Stimulated activated CD8-positive, alpha-beta memory T cell treated with anti-CD3 and anti-CD28 coated beads, Interleukin-7, amount 100 ng/mL, for 4 hours (primary cell): ENCODE data around the gene NFKB1.

Experiments
- DNase-seq, 2 donors: peaks; one replicate each; pipeline ENCODE4 v3.0.0-alpha.2; 2020; ENCODE audit warnings: low read depth in 2 of 2

The NFKB1 gene

DNA sequence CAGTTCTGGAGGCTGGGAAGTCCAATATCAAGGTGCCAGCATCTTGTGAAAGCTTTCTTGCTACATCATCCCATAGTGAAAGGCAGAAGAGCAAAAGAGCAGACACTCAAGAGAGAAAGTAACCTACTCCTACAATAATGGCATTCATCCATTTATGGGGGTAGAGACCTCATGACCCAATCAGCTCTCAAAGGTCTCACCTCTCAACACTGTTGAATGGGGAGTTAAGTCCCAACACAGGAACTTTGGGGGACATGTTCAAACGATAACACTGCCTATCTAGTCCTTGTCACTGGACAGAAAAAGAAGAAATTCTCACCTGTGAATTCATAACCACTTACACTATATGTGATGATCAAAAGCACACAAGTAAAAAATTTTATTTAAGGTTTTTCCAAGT is 6.6 kb upstream of the NFKB1 start:
- DNase-seq = no peak

GRCh38 chr4:102497986-102498385 is 3.2 kb upstream of the NFKB1 start:
- DNase-seq = no peak

DNA sequence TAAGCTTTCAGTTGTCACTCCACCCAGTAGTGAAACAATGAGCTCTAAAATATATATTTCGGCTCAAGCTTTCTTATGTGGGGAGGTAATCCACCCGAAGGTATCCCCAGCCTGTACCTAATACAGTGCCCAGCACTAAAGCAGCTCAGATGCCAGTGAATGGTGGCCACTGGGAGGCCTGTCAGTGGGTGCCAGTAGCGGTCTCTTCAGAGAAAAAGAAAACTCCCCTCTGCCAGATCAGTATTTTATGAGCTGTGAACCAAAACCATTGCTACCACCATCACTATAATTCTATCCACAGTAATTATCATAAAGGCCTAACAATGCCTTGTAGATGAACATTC is 835 bp upstream of the NFKB1 start:
- DNase-seq = no peak

- DNase-seq = no peak
These were observed 213 bp downstream of the NFKB1 start for GRCh38 chr4:102501447-102501696.

- no peak for DNase-seq
These were observed 1.3 kb downstream of the NFKB1 start for GRCh38 chr4:102502543-102502818.

GRCh38 chr4:102503301-102503746 is 2.2 kb downstream of the NFKB1 start:
- DNase-seq = no peak

- DNase-seq = no peak
These were observed 3.0 kb downstream of the NFKB1 start for GRCh38 chr4:102503831-102504786.

GRCh38 chr4:102504941-102505340 is 3.8 kb downstream of the NFKB1 start:
- no peak for DNase-seq

DNA sequence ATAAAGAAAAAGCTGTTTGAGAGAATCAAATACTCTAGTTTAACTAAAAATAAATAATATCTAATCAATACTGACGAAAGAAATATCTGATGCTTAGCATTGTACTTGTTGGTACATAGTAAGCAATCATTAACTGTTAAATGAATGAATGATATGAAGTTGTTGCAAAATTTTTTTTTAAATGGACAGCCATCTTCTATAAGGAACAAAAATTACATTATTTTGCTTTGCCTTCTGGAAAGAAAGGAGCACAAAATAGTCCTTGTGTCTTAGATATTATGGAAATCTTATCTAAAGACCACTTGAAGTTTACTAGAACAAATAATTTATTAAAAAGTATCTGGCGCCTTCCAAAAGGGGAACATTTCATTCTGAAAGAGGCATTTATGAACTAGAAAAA is 4.5 kb downstream of the NFKB1 start:
- no peak for DNase-seq

GRCh38 chr4:102506523-102506922 is 5.4 kb downstream of the NFKB1 start:
- no peak for DNase-seq

DNA sequence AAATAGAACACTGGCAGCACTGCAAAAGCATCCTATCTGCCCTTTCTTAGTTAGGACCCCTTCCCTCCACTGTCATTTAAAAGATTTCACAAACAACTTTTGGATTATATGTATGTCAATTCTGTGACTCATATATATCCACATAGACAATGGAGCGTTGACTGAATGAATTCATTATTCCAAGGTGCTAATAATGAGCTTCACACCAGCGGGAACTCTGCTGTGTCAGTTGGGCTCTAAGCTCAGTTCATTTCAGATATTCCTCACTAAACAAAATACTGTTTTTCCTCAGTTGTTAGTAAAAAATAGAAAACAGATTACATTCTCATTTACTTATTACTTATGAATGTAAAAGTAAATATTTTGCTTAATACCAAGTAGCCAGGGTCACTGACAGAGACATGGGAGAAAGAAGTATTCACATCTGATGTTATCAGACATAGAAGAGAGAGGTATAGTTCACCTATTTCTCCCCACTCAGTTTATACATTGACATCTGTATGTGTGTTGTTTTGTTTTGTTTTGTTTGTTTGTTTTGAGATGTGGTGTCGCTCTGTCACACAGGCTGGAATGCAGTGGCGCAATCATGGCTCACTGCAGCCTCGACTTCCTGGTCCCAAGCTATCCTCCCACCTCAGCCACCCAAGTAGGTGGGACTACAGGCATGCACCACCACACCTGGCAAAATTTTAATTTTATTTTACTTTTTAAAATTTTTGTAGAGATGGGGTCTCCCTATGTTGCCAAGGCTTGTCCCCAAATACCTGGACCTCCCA is 10.9 kb downstream of the NFKB1 start:
- no peak for DNase-seq

GRCh38 chr4:102514298-102514964 is 13.3 kb downstream of the NFKB1 start:
- no peak for DNase-seq

GRCh38 chr4:102517753-102518152 is 16.6 kb downstream of the NFKB1 start:
- no peak for DNase-seq

DNA sequence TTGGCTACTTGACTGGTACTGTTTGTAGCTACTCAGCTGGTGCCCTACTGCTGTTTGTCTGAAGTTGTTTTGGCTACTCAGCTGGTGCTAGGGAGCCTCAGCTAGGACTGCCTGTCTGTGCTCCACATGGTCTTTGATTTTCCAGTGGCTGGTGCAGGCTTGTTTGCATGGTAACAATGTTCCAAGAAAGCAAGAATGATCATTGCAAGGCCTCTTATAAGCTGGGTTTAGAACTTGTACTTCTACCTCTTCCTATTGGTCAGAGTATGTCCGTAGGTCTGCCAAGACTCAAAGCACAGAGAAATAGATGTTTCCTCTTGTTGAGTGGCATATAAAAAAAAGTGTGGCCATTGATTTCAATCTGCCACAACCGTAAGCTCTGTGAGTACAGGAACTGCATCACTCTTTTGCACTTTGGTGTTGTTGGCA is 17.6 kb downstream of the NFKB1 start:
- no peak for DNase-seq

DNA sequence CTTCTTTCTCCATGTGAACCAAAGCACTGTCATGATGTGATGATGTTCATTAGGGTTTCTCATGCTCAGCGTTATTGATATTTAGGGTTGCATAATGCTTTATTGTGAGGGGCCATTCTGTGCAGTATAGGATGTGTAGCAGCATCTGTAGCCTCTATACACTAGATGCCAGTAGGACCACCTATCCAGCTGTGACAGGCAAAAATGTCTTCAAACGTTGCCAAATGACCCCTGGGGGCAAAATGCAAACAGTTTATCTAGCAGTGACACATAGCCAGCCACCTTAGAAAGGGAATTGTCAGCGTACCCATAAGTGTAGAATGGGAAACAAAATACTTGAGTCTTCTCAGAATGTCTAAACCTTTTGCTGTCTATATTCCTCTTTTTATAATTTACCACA is 18.8 kb downstream of the NFKB1 start:
- DNase-seq = no peak

DNA sequence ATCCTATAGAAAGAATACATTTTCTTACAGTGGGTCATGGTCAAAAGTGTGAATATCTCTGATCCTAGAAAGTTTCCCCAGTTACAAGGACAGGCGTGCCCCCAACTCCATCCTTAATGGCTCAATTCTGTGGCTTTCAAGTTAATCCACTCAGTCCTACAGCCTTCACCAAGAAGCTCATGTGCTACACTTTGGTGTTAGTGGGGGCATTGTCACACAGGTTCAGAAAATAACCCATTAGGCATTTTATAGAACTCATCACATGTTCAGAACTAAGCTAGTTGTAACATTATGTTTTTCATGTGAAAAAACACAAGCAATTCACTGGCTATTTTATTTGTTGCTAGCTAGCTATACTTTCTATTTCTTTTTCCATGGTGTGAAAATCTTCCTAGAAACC is 20.4 kb downstream of the NFKB1 start:
- DNase-seq = no peak

- DNase-seq = no peak
These were observed 20.9 kb downstream of the NFKB1 start for GRCh38 chr4:102522031-102522440.

DNA sequence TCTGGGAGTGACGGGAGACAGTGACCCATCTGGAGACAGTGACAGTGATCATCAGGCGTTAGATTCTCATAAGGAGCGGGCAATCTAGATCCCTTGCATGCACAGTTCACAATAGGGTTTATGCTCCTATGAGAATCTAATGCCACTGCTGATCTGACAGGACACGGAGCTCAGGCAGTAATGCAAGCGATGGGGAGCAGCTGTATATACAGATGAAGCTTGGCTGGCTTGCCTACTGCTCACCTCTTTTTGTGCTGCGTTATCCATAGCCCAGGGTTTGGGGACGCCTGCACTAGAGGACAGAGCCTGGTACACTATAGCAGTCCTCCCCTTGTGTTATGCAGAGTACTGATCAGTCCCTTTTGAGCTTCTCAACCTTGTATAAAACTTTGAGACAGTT is 23.5 kb downstream of the NFKB1 start:
- DNase-seq = no peak

- DNase-seq = no peak
These were observed 23.9 kb downstream of the NFKB1 start for GRCh38 chr4:102525097-102525496.

DNA sequence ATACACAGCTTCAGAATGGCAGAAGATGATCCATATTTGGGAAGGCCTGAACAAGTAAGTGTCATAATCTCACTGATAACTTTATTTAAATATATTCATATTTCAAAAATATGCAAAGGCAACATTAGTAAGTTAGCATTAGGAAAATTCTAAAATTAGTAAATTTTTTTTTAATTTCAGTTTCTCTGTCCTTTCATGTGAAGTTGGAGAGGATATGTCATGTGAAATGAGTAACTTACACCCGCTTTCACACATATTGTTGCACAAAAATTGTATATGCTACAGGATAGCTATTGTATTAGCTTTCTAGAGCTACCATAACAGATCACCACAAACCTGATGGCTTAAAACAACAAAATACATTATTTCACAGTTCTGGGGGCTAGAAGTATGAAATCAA is 24.3 kb downstream of the NFKB1 start:
- DNase-seq = no peak

DNA sequence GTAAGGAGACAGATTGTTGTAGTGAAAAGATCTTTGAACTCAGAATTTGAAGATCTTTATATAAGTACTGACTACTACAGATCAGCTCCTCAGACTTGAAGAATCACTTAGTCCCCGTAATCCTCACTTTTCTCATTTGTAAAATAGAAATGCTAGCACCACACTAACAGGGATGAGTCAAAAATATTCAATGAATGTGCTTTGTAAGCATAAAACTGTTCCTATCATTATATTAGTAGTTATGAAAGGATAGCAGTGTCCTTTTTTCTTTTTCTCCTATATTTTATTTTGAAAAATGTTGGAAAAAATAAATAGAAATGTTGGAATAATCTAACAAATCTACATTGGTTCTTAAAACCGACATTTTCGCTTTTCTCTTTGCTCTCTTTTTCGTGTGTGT is 25.4 kb downstream of the NFKB1 start:
- no peak for DNase-seq

GRCh38 chr4:102527695-102528283 is 26.6 kb downstream of the NFKB1 start:
- DNase-seq = no peak

DNA sequence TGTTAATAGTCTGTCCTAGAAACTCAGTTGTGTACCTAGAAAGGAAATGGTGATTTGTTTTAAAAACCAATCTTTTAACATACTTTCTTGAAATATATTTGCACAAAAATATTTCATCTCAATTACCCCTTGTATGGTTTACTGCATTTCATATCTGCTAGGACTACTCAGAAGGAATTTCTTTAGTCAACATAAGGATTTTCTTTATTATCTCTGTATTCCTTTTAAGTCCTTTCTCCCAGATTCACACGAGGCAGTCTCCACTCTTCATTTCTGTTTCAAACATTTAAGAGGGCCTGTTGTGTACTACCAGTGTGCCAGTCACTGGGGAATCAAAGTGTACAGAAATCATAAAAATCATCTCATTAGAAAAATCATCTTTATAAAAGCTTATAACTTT is 28.8 kb downstream of the NFKB1 start:
- no peak for DNase-seq
